ENCODE data around the gene RAI2.
"Not testable (repeated sequence)": the region's sequence is repeated elsewhere in the genome, so short reads cannot be mapped to it uniquely, and the experiment has no call there.

Gene RAI2

GRCh38 chrX:17787557-17787956 is 73.5 kb downstream of the RAI2 start:
- in situ Hi-C loops (cut with HindIII; ENCODE audit: low sequenced_read_pairs) = no loop called here

- in situ Hi-C loops (cut with HindIII; ENCODE audit: low sequenced_read_pairs) = not testable (repeated sequence)
These were observed 74.3 kb downstream of the RAI2 start for GRCh38 chrX:17786554-17787347.

GRCh38 chrX:17779434-17779833 is 81.7 kb downstream of the RAI2 start:
- in situ Hi-C loops (cut with HindIII; ENCODE audit: low sequenced_read_pairs) = no loop called here

DNA sequence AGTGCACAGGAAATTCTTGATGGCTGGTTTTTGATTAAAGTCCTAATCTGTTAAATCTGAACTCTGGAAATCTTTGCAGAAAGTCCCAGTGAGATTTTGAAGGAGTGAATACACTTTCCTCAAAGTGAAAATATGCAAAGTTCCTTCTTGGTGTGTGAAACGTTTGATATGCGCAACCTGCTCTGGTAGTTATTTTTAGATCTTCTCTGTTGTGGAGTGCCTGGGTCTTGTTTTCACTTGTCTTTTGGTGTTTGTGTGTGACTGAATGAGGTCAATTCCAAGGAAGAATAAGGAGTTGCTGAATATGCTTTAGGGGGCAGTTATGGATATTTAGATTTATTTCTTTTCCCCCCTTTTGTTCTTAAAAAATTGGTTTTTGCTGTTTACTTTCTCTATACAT is 82.1 kb downstream of the RAI2 start:
- in situ Hi-C loops (cut with HindIII; ENCODE audit: low sequenced_read_pairs) = no loop called here

DNA sequence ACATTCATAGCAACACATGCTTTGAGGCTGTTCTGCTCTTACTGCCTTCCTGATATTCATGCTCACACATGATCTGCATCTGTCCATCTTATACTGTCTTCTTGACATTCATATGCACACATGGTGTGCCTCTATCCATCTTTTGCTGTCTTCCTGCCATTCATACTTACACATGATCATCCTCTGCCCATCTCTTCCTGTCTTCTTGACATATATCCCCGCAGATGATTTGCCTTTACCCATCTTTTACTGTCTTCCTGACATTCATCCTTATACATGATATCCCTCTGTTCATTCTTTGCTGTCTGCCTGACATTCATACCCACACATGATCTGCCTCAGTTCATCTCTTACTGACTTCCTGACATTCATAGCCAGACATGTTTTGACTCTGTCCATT is 87.0 kb downstream of the RAI2 start:
- in situ Hi-C loops (cut with HindIII; ENCODE audit: low sequenced_read_pairs) = no loop called here

GRCh38 chrX:17773221-17773876 is 87.7 kb downstream of the RAI2 start:
- in situ Hi-C loops (cut with HindIII; ENCODE audit: low sequenced_read_pairs) = no loop called here

GRCh38 chrX:17769701-17770269 is 91.3 kb downstream of the RAI2 start:
- in situ Hi-C loops (cut with HindIII; ENCODE audit: low sequenced_read_pairs) = no loop called here

DNA sequence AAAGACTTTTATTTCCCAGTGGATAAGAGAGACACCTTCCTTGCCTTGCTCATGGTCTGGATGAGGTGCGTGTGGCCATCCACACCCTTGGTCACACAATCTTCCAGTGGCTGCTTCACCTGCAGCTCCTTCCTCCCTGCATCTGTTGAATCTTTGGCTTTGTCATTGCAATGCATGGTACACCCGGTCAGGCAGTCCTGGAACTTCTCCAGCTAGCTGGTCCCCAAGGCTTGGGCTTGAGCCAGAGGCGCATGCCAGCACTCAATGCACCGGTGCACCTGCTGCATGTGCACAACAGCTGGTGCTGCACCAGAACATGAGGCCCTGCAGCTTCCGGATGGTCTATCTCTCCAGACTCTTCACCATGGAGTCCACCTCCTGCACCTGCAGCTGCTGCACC is 92.1 kb downstream of the RAI2 start:
- in situ Hi-C loops (cut with HindIII; ENCODE audit: low sequenced_read_pairs) = no loop called here

DNA sequence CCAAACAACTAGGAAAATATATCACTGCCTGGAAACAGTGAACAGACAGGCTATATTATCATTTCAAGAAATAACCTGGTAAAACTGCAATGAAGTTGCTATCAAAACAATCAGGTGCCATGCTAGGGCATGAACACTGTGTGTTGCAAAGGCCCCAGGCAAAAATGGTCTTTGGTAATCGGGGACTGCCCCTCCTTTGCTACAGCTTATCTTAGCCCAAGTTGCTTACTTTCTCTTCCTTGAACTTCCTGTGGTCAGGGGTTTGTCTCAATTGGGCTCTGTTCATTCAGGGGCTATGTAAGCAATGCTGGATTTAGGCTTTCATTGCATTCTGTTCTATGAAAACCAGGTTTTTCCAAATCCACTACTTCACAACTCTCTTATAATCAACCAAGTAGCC is 93.4 kb downstream of the RAI2 start:
- in situ Hi-C loops (cut with HindIII; ENCODE audit: low sequenced_read_pairs) = no loop called here

DNA sequence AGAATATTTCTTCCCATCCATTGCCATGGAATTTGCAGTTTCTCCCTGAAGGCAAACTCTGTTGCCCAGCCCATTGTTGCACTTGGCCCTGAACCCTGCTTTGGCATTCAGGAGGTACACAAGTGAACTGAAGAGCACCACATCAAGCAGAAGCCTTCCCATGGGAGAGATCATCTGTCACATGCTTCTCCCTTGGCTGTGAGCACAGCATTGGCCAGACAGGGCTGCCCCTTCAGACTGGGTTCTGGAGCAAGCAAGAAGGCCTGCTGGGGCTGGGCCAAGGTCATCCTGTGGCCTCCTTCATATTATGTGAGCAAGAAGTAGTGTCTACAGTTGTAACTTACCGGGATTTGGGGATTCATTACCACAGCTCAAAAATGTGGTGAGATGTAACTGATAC is 101.1 kb downstream of the RAI2 start:
- in situ Hi-C loops (cut with HindIII; ENCODE audit: low sequenced_read_pairs) = no loop called here

GRCh38 chrX:17758382-17758781 is 102.7 kb downstream of the RAI2 start:
- in situ Hi-C loops (cut with HindIII; ENCODE audit: low sequenced_read_pairs) = no loop called here

DNA sequence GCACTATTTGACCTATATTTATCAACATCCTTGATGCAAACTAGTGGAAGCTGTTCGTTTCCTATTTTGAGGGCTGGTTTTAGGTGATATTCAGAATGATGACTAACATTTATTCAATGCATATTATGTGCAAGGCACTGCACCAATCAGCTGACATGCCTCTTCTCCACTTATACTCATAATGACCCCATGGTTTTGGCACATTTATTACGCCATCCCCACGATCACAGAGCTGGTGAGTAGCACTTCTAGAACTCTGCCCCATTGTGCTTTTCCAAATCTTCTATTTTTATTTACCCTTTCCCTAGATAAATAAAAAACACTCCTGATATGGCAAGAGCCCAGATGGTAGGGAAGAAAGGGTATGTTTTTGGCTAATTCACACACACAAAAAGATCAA is 110.7 kb downstream of the RAI2 start:
- in situ Hi-C loops (cut with HindIII; ENCODE audit: low sequenced_read_pairs) = no loop called here

Data from DLD1 (cell line).